ENCODE data around the gene SYNJ2.

SYNJ2 gene

GRCh38 chr6:157999168-158000051 lies 17.7 kb downstream of the SYNJ2 start:
- DNase-seq = no peak

- no peak for DNase-seq
Observed at GRCh38 chr6:158000530-158001307, 19.1 kb downstream of the SYNJ2 start.

- DNase-seq = no peak
Observed at GRCh38 chr6:158002249-158002950, 20.7 kb downstream of the SYNJ2 start.

DNA sequence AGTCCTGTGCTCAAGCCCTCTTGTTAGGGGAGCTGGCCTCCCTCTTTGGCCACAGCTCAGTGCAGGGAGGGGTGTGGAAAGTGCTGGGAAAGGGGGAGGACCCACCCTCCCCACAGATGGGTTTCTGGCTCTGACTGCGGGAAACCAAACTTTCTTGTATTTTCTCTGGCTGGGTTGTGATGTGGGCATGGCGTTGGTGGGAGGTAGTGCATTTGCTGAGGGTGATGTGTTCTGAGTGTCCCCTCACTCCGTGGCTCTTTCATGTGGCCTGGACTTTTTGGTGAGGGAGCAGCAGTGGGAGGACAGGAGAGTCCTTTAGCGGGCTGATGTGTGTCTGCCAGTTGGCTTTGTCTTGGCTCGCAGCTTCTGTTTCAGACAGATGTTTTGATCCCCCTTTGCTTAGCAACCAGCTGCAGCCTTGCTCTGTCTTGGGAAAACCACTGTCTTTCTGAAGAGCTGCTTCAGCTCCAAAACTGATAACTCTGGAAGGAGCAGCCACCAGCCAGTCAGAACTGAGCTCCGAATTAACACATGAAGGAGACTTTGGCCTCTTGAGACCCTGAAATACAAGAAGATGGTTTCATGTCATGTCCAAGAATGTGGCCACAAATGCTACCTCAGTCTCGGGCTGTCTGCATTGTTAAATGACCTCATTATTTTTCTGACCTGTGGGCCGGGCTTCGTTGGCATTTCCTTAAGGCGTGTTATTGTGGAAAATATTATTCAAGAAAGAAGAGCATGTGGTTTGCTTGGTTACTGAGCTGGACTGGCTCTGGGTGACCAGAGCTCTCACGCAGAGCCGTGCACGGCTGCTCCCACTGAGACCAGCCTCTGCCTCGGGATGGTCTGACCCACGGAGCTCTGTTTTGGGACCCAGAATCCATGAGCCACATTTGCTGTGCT lies 21.5 kb downstream of the SYNJ2 start:
- no peak for DNase-seq

DNA sequence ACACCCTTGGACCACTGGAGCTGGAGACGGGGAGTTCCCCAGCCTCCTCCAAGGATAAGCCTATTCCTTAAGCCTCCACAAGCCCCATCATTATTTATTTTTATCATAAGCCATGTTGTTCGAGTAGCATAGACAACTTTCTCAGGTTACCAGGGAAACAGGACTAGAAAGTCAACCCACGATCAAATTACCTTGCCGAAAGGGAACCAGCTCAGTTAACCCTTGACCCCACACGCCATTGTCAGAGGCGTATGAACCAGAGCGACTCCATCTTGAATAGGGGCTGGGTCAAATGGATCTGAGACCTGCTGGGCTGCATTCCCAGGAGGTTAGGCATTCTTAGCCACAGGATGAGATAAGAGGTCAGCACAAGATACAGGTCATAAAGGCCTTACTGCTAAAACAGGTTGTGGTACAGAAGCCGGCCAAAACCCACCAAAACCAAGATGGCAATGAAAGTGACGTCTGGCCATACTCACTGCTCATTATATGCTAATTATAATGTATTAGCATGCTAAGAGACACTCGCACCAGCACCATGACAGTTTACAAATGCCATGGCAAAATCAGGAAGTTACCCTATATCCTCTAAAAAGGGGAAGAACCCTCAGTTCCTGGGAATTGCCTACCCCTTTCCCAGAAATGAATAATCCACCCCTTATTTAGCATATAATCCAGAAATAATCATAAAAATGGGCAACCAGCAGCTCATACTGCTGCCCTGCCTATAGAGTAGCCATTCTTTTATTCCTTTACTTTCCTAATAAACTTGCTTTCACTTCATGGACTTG lies 22.4 kb downstream of the SYNJ2 start:
- DNase-seq = no peak

- no peak for DNase-seq
Observed at GRCh38 chr6:158004701-158005095, 23.0 kb downstream of the SYNJ2 start.

DNA sequence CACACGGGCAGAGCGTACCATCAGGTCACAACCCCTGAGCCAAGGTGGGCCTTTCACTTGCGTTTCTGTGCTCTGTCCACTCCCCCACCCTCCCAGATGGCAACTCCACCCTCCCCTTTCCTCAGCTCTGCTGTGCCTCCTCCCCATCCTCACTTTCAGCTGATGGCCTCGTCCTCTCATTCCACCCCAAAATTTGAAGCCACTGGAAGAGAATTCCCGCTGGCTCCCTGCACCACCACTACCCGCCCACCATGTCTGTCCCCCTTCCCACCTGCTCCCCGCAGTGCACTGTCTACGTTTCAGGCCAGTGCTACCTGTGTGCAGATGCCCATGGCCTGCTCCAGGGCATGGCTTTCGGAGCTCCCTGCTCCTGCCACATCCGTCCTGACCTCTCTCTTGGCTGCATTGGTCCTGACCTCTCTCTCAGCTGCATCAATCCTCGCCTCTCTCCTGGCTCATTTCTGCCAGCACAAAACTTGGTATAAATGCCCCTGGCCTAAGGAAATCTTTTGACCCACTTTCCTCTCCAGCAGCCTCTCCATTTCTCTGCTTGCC lies 24.0 kb downstream of the SYNJ2 start:
- no peak for DNase-seq

DNA sequence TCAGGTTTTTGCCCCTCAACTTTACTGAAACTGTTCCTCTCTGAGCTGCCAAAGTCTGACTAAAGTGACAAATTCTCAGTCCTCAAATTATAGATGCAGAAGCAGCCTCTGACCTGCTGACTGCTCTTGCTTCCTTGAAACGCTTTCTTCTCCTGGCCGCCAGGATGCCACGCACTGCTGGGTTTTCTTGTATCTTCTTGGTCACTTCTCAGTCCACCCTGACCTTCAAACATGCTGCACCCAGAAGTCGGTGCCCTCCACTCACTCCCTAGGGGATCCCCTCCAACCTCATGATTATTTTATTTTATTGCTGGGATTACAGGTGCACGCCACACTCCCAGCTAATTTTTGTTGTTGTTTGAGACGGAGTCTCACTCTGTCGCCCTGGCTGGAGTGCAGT lies 24.7 kb downstream of the SYNJ2 start:
- no peak for DNase-seq

- DNase-seq = no peak
Observed at GRCh38 chr6:158006821-158007570, 25.3 kb downstream of the SYNJ2 start.

DNA sequence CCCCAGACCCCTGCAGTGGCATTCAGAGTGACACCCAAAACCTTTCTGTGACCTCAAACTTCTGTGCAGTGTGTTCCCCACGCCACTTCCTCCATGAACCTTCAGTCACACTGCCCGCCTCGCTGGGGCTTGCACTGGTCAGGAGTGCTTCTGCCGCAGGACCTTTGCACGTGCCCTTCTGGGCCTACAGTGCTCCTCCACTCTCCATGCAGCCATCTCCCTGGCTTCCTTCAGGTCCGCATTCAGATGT lies 27.1 kb downstream of the SYNJ2 start:
- no peak for DNase-seq

DNA sequence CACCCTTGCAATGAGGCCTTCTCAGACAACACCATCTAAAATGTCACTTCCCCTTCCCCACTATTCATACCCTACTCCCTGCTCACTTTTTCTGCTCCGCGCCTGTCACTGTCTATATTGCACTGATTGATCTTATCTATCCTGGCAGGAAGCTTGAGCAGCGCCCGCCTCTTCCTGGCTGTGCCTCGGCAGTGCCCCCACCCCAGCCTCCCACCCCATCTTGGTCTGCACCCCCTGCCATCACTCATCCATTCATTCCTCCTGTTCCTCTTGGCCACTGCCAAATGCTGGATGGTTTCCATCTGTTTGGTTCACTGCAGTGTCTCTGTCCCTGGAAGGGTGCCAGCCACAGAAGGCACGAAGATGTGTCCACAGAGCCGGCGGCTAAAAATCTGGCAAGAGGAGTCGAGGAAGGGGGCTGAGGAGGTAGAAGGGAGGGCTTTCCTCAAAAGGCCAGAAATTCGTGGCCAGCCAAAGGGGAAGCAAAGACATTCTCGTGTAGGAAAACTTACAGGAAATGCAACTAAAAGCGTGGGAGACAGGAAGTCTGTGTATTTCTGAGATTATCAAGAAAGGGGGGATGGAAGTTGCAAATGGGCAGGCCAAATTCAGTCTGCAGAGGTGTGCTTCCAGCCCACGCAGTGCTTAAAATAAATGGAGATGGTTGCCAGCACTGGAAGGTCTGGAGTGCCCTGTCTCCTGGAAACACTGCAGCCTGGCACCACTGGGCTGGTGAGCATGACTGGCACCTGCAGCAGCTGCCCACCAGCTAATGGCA lies 27.6 kb downstream of the SYNJ2 start:
- DNase-seq = peak; percentile 18

DNA sequence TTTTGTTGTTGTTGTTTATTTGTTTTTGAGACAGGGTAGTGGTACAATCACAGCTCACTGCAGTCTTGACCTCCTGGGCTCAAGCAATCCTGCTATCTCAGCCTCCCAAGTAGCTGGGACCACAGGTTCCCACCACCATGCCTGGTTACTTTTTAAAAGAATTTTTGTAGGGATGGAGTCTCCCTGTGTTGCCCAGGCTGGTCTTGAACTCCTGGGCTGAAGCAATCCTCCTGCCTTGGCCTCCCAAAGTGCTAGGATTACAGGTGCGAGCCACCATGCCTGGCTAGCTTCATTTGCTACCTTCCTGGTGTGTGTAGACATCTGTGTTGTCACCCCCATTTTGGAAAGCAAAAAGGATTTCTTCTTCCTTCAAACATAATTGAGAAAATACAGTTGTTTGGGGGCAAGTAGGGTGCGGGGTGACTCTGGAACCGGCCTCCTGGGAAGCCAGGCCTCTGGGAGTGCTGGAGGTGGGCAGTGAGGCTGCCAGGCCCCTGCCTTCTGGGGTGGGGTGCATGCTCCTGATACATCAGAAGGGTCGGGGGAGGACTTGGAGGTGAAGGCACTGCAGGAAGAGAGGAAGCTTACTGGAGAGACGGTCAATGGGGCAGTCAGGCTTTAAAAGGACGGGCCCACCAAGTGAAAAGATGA lies 28.4 kb downstream of the SYNJ2 start:
- no peak for DNase-seq

DNA sequence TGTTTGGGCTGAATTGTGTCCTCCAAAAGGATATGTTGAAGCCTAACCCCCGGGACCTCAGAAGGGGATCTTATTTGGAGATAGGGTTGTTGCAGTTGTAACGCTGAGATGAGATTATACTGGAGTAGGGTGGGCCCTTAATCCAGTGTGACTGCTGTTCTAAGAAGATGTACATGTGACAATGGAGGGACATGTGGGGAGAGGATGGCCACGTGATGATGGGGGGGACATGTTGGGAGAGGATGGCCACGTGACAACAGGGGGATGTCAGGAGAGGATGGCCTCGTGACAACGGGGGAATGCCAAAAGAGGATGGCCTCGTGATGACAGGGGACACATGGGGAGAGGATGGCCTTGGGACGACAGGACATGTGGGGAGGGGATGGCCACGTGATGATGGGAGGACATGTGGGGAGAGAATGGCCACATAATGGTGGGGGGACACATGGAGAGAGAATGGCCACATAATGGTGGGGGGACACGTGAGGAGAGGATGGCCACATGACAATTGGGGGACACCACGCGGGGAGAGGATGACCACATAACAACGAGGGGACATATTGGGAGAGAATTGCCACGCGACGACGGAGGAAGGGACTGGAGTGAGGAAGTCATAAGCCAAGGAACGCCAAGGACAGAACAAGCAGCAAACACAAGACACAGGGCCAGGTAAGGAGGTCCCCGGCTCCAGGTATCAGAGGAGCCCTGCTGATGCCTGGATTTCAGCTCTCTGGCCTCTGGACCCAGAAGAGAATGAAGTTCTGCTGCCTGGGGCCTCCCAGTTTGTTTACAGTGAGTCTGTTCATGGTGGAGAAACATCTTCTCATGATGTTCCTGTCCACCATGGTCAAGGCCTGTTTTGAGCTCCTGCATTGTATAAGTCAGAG lies 29.2 kb downstream of the SYNJ2 start:
- no peak for DNase-seq

- DNase-seq = no peak
Observed at GRCh38 chr6:158011478-158011920, 29.8 kb downstream of the SYNJ2 start.

GRCh38 chr6:158011980-158012566 lies 30.4 kb downstream of the SYNJ2 start:
- DNase-seq = no peak

- no peak for DNase-seq
Observed at GRCh38 chr6:158013904-158014504, 32.3 kb downstream of the SYNJ2 start.

GRCh38 chr6:158014505-158015187 lies 33.0 kb downstream of the SYNJ2 start:
- no peak for DNase-seq

Data from activated effector memory CD4-positive, alpha-beta T cell treated with Interleukin-2 at 50 U/mL for 16 hours (primary cell).